Measurements from ENCODE around the gene PRR23E. TPM values are rescaled to one million over a fixed set of nuclear protein-coding genes. Genes with fewer than 3 reads are reported as not detected.

Gene PRR23E
- not detected in 2 replicates for total RNA-seq

GRCh38 chr3:127192576-127193232, at the start of gene PRR23E:
Gene PRR23E (plus strand): TSS chr3:127193131. CDS start chr3:127196686, 3,555 bp downstream.

Other genes with a start within 250 kb of the PRR23E start
- 25.5 and 45.9 TPM in 2 replicates for gene PLXNA1, start 210.0 kb upstream of the PRR23E start, total RNA-seq
- not detected in 2 replicates for gene PRR20G, start 94.9 kb downstream of the PRR23E start, total RNA-seq

All from bronchial smooth muscle cell (primary cell).